Glomerular visceral epithelial cell (primary cell): Measurements from ENCODE around the gene MYLK2.

Experiments
- DNase-seq: peaks from one replicate; pipeline ENCODE4 v3.0.0-alpha.2; 2016; ENCODE audit errors: extremely low spot score

Gene MYLK2

GRCh38 chr20:31835554-31835953 is 16.4 kb downstream of the MYLK2 start:
- DNase-seq, result no peak

- peak; percentile 100 for DNase-seq
Measured at GRCh38 chr20:31835977-31836852, 17.1 kb downstream of the MYLK2 start.

- DNase-seq, result peak; percentile 72
Measured at GRCh38 chr20:31836853-31837608, 17.9 kb downstream of the MYLK2 start.

GRCh38 chr20:31837896-31838397 is 18.8 kb downstream of the MYLK2 start:
- peak; percentile 89 for DNase-seq

GRCh38 chr20:31838646-31839292 is 19.6 kb downstream of the MYLK2 start:
- peak; percentile 88 for DNase-seq

GRCh38 chr20:31839782-31840487 is 20.8 kb downstream of the MYLK2 start:
- DNase-seq, result peak; percentile 88

- DNase-seq, result no peak
Measured at GRCh38 chr20:31840906-31841816, 22.0 kb downstream of the MYLK2 start.

- DNase-seq, result peak; percentile 99
Measured at GRCh38 chr20:31841928-31842327, 22.8 kb downstream of the MYLK2 start.

- peak; percentile 82 for DNase-seq
Measured at GRCh38 chr20:31842471-31843157, 23.5 kb downstream of the MYLK2 start.

- no peak for DNase-seq
Measured at GRCh38 chr20:31843288-31843687, 24.1 kb downstream of the MYLK2 start.

- no peak for DNase-seq
Measured at GRCh38 chr20:31843881-31844280, 24.7 kb downstream of the MYLK2 start.

- no peak for DNase-seq
Measured at GRCh38 chr20:31844737-31845299, 25.7 kb downstream of the MYLK2 start.

- DNase-seq, result peak; percentile 36
Measured at GRCh38 chr20:31845300-31845863, 26.2 kb downstream of the MYLK2 start, which contains the start of gene FOXS1. Gene FOXS1, minus strand, starts transcription at chr20:31845604. Its CDS starts 62 bp downstream, at chr20:31845542.

- DNase-seq, result no peak
Measured at GRCh38 chr20:31846793-31847138, 27.6 kb downstream of the MYLK2 start.

- DNase-seq, result no peak
Measured at GRCh38 chr20:31848088-31848999, 29.2 kb downstream of the MYLK2 start.

- DNase-seq, result no peak
Measured at GRCh38 chr20:31849306-31849930, 30.3 kb downstream of the MYLK2 start.

GRCh38 chr20:31851240-31851955 is 32.2 kb downstream of the MYLK2 start:
- no peak for DNase-seq
